Stimulated activated CD4-positive, alpha-beta T cell treated with anti-CD3 and anti-CD28 coated beads, Interleukin-1b, Interleukin-23, amount 100 ng/mL, for 24 hours (primary cell): ENCODE results near the gene SCGB1C1.
"Not testable (repeated sequence)": the region's sequence is repeated elsewhere in the genome, so short reads cannot be mapped to it uniquely, and the experiment has no call there.

ENCODE experiments used
- DNase-seq, 4 experiments: peaks; one replicate each; pipeline ENCODE4 v3.0.0-alpha.2; 2020; ENCODE audit warnings: low read depth in 4 of 4, low spot score in 1 of 4

The SCGB1C1 gene

DNA sequence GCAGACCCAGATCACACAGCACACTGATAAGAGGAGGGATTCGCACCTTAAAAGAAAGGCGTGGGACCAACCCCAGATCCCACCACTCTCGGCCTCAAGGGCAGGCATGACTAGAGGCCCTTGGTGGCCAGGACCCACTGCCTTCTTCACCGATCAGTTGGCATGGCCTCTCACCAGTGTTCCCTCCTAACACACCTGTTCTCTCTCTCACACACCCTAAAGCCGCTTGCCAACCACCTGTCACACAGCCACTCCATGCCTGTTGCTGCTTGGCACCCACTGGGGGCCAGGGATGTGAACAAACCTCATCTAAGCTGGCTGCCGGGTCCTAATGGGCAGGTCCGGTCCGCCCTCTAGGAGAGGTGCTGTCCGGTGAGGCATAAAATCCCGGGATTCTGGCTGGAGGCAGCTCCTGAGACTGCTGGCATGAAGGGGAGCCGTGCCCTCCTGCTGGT, at the start of gene SCGB1C1:
Gene SCGB1C1 (plus strand): TSS at position 405 of the 455 bp plus-strand sequence. CDS start 22 bp downstream, at position 427.
- DNase-seq: not testable (repeated sequence)

DNA sequence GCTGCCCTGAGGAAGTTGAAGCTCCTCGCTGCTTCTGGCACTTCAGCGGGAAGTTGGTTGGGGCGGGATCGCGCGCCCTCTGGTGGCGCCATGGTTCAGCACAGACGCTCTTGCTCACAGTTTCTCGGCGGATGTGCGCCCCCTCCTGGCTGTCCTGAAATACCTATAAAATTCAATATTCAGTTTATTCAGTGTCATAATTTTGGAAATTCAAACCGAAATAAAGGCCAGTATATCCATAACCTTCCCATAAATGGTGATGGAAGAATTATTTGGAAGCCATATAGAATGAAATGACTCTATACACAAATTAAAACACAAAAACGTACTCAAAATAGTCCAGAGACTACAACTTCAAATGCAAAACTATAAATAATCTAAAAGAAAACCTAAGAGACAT, 12.6 kb upstream of the SCGB1C1 start:
- DNase-seq: not testable (repeated sequence)

DNA sequence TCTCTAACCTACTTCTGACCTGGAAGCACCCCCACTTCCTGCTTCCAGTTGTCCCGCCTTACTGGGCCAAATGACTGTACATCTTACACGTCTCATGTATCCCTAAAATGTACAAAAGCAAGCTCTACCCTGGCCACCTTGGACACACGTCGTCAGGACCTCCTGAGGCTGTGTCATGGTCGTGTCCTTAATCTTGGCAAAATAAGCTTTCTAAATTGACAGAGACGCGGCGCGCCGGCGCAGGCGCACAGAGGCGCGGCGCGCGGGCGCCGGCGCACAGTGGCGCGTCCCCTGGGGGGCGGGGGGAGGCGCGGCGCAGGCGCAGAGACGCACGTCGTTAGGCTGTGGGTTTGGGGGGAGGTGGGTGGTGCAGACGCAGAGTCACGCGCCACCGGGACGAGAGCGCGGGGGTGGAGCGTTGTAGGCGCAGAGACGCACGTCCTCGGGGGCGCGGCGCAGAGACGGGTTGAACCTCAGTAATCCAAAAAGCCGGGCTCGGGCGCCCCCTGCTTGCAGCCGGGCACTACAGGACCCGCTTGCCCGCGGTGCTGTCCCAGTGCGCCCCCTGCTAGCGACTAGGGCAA, 3.6 kb upstream of the SCGB1C1 start:
- DNase-seq: not testable (repeated sequence)

DNA sequence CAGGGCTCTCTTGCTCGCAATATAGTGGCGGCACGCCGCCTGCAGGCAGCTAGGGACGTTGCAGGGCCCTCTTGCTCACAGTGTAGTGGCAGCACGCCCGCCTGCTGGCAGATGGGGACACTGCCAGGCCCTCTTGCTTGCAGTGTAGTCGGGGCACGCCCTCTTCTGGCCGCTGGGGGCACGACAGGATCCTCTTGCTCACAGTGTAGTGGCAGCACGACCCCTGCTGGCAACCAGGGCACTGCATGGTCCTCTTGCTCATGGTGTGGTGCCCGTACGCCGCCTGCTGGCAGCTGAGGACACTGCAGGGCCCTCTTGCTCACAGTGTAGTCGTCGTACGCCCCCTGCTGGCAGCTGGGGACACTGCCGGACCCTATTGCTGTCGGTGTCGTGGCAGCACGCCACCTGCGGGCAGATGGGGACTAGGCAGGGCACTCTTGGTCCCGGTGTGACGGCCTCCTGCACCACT, 3.0 kb upstream of the SCGB1C1 start:
- DNase-seq: not testable (repeated sequence)

DNA sequence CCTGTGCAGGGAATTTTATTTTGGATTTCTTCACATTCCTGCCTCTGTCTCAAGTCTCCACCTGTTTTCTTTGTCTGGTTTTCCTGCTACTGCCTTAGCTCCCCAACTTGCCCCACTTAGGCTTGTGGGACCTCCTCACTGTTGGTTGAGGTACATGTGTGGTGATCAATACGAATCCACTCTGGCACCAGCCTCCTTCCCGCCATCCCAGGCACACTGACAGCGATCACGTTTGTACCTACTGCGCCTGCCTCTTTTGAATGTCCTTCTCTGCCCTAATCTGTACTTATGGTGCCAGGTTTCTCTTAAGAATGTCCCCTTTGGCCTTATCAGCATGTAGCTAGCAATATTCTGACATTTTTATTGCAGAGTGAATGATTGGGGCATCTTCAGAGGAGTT, 2.3 kb upstream of the SCGB1C1 start:
- not testable (repeated sequence) for DNase-seq

GRCh38 chr11:191490-192478, 1.1 kb upstream of the SCGB1C1 start:
- DNase-seq: not testable (repeated sequence)

DNA sequence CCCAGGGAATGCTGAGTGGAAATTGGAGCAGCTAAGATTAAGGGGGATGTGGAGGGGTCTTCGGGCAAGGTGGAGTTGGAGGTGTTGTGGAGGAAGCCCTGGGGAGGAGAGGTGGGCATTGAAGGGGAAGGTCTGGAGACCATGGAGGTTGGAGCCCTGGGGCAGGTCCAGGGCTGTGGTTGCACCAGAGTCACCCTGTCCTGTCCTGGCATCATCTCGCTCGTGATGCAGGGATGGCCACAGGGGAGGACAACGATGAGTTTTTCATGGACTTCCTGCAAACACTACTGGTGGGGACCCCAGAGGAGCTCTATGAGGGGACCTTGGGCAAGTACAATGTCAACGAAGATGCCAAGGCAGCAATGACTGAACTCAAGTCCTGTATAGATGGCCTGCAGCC, 603 bp downstream of the SCGB1C1 start:
- not testable (repeated sequence) for DNase-seq

DNA sequence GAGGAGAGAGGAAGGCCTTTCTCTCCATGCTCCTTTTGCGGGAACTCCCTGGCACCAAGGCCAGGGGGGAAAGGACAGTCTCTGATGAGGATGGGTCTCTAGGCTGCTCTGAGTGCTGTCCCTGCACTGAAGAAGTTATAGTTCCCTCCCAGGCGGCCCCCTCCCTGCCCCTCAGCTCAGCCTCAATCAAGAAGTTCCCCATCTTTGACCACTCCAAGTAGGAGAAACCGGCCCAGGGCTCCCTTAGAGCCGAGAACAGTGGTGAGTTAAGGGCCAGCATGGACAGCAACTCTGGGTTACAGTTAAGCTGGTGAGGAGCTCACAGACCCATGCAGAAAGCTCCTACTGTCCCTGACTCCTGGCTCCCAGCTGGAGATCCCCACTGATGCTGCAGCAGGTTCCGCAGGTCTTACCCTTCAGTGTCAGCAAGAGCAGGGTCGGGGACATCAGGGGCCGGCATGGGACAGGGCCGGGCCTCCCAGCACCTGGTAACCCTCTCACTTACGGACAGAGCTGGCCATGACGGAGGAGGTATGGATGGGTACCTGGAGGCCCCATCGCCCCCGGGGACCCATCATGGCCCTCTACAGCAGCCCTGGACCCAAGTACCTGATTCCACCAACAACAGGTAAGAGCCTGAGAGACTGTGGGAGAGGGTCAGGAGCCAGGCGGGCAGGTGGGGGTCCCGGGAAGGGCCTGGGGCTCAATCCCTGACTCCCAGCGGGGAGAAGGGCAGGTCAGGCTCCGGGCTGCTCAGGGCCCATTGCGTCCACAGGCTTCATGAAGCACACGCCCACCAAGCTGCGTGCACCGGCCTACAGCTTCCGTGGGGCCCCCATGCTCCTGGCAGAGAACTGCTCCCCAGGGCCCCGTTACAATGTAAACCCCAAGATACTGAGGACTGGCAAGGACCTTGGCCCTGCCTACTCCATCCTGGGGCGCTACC, 4.2 kb downstream of the SCGB1C1 start:
- no peak for DNase-seq

DNA sequence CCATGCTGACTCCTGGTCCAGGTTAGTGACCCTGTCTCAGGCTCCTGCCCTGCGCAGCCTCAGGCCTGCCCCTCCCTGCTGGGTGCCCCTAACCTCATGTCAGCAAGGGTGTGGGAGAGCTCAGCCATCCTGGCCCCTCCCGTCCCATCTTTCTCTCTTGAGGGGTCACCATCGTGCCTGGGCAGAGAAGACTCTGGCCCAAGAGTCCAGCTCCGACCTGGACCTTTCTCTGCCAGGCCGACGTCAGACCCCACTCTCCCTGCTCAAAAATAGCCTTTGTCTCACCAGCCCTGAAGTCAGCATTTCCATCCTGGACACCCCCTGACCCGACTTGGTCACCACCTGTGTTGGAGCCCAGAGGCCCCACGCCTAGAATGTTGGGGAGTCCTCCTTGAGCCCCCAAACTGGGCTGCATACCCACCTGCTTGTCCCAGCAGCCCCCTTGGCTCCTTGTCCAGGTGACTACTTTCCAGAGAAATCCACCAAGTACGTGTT, 4.9 kb downstream of the SCGB1C1 start:
- no peak for DNase-seq

DNA sequence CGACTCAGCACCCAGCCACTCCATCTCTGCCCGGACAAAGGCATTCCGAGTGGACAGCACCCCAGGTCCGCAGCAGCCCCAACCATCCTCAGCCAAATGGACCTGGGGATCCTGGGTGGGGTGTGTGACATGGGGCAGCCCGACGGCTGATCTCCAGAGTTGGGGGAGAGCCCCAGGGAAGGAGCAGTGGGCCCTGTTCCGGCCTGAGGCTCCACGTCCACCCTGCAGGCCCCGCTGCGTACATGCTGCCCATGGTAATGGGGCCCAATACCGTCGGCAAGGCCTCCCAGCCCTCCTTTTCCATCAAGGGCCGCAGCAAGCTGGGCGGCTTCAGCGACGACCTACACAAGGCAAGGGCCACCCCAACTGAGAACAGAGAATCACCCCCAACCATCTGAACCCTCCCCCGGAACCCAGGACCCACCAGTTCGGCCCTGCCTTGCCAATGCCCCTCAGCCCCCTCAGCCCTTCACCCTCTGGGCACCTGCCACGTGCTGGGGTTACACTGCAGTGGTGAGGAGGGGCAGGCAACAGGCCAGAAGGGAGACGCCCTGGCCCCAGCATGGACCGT, 5.4 kb downstream of the SCGB1C1 start:
- no peak for DNase-seq

GRCh38 chr11:199004-199581, 6.2 kb downstream of the SCGB1C1 start:
- DNase-seq: no peak

GRCh38 chr11:199782-200181, 6.9 kb downstream of the SCGB1C1 start:
- no peak for DNase-seq

DNA sequence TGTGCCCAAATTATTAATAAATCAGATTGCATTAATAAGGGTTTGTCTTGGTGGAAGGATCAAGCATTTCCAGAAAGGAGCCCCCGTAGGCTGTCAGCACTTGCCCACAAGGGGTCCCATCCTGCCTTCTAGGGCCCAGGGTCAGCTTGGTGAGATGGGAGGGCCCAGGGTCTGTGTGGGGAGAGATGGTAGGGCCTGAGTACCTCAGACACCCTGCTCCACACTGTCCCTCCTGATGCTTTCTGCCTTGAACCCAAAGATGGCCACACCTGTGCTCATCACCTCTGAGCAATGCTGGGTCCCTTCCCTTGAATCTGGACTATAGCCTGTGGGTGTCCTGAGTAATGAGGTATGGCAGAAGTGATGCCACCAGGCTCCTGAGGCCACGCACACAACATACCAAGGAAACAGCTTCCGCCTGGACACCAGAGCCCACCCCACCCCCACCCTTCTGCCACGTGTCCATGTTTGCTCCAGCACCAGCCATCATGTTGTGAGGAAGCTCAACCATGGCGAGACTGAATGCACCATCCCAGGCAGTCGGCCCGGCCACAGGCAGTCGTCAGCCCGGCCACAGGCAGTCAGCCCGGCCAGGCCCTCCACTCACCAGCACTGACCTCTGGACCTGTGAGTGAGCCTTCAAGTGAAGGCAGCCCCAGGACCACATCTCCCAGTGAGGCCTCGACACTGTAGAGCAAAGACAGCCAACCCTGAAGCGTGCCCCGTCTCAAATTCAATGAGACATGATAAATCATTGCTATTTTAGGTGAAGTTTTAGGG, 7.5 kb downstream of the SCGB1C1 start:
- DNase-seq: no peak

GRCh38 chr11:201966-202365, 9.1 kb downstream of the SCGB1C1 start:
- no peak for DNase-seq

DNA sequence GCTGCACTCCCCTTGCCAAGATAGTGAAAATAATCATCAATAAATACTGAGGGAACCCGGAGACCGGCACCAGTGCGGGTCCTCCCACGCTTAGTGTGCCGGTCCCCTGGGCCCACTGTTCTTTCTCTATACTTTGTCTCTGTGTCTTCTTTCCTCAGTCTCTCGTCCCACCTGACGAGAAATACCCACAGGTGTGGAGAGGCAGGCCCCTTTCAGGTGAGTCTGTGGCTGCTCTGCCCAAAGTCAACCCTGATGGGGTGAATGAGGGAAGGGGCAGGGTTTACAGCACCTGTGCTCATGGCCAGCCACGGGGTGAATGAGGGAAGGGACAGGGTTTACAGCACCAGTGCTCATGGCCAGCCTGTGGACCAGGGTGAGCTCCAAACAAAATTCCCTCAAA, 9.6 kb downstream of the SCGB1C1 start:
- no peak for DNase-seq

GRCh38 chr11:203056-203944, 10.4 kb downstream of the SCGB1C1 start:
- no peak for DNase-seq

DNA sequence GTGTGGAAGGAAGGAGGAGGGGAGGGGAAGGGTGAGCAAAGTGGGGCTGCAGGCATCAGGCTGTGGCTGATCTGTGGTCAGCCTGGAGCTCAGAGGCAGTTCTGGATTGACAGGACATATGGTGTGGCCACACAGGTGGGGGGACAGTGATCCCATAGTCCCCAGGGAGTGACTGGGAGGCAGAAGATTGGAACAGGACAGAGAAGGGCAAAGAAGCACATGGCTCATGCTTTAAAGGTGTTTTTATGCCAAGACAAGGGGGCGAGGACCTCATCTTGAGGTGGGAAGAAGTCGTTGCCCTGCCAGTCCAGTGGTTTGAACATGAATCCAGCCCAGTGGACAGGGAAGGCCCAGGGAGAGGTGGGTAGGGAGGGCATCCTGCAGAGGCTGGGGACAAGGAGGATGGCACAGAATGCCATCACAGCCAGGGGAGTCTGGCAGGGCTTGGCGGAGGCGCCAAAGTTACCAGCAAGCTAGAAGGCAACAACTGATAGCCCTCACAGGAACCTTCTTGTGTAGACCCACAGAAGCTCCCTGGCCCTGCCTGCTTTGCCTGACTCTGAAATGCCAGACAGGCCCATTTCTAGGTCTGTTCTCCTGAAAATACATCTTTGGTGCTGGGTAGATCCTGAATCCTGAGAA, 11.2 kb downstream of the SCGB1C1 start:
- DNase-seq: no peak

DNA sequence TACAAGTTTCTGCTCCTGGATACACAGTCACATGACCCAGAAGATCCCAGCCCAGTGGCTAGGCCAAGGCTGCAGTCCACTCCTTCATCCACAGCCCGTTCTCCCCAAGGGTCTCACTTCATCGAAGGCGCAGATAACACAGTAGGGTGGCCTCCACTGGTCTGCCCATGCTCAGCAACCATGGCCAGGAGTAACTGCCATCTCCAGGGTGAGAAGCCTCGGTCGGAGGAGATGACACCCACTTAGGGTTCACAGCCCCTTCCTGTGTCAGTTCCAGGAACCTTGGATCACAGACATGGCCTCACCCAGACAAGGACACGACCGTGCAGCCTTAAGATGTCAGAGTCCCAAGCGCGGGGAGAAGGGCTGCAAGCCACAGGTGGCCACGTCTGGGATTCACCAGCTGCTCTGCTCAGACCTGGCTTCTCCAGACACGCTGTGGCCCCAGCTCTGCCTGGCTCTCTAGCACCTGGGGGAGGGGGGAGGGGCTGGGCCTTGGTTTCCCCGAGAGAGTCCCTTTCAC, 11.8 kb downstream of the SCGB1C1 start:
- DNase-seq: no peak
